Measurements from ENCODE around the gene LRRK2. TPM values are rescaled to one million over a fixed set of nuclear protein-coding genes. Genes with fewer than 3 reads are reported as not detected.

LRRK2 gene
- polyA plus RNA-seq, 1 donor (not counting 4 experiments of a cell fraction or from before 2014, with no cell fraction given): 0.25 TPM

DNA sequence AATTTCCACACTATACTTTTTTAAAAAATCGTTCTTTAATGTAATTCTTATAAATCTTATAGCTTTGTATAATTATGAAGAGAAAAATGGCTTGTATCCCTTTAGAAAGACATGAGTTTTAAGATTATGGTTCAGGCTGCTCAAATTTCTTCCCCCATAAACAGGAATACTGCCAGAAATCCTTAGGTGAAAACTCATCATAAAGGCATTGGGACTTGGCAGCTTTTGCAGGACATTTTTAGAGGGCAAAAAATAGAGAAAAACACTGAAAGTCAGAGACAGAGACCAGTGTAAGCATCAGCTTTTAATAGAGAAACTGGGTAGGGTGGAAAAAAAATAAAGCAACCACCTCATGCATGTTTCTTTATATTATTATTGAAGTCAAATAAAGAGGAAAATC lies 29.1 kb downstream of the LRRK2 start:
- H3K9me1 ChIP-seq (ENCODE audit: control insufficient read depth, extremely low read depth, insufficient read depth, low read length): no peaks in the 10 kb centered on the region
- no peak for DNase-seq (ENCODE audit: low read depth, low spot score)
- no peaks in the 10 kb centered on the region for H3K79me2 ChIP-seq (ENCODE audit: control insufficient read depth, insufficient read depth, low read length)
- no peak overlapping the region for H3K9ac ChIP-seq (ENCODE audit: control insufficient read depth, extremely low read depth, insufficient read depth, low read length)
- H3K4me3 ChIP-seq (ENCODE audit: control insufficient read depth in 2 of 3, extremely low read depth in 1 of 3, insufficient read depth in 2 of 3, low read depth in 1 of 3, low read length in 3 of 3): no peak overlapping the region
- FAIRE-seq: no peak
- no peaks in the 10 kb centered on the region for H4K20me1 ChIP-seq (ENCODE audit: control insufficient read depth, extremely low read depth, insufficient read depth, low read length)
- TF ChIP-seq, protein P1, sequence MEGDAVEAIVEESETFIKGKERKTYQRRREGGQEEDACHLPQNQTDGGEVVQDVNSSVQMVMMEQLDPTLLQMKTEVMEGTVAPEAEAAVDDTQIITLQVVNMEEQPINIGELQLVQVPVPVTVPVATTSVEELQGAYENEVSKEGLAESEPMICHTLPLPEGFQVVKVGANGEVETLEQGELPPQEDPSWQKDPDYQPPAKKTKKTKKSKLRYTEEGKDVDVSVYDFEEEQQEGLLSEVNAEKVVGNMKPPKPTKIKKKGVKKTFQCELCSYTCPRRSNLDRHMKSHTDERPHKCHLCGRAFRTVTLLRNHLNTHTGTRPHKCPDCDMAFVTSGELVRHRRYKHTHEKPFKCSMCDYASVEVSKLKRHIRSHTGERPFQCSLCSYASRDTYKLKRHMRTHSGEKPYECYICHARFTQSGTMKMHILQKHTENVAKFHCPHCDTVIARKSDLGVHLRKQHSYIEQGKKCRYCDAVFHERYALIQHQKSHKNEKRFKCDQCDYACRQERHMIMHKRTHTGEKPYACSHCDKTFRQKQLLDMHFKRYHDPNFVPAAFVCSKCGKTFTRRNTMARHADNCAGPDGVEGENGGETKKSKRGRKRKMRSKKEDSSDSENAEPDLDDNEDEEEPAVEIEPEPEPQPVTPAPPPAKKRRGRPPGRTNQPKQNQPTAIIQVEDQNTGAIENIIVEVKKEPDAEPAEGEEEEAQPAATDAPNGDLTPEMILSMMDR (optimal IDR thresholded peaks at IDR 0.05 in 1 of 3, IDR thresholded peaks at IDR 0.05 in 1 of 3, conservative IDR thresholded peaks at IDR 0.05 in 1 of 3; ENCODE audit: extremely low read depth in 1 of 3, insufficient read depth in 2 of 3, low read length in 3 of 3): no peak
- TF ChIP-seq EZH2 (IDR thresholded peaks at IDR 0.05; ENCODE audit: low read length): no peak
- dilution Hi-C loops (cut with MboI; ENCODE audit: extremely low pct_ligation_motif_present, low sequenced_read_pairs): no loop called here
- H3K9me3 ChIP-seq (ENCODE audit: control insufficient read depth, low read depth, low read length): no peaks in the 10 kb centered on the region
- no peaks in the 10 kb centered on the region for H3K36me3 ChIP-seq (ENCODE audit: control insufficient read depth in 2 of 2, extremely low read depth in 1 of 2, insufficient read depth in 2 of 2, low read length in 2 of 2)
- no peaks in the 10 kb centered on the region for H3K4me1 ChIP-seq (ENCODE audit: control insufficient read depth, extremely low read depth, insufficient read depth, low read length)
- H3K27me3 ChIP-seq (ENCODE audit: control insufficient read depth, extremely low read depth, insufficient read depth, low read length): no peaks in the 10 kb centered on the region
- no peak overlapping the region for H2AFZ ChIP-seq (ENCODE audit: control insufficient read depth, low read length)
- H3K27ac ChIP-seq (ENCODE audit: control insufficient read depth, insufficient read depth, low read length): no peak overlapping the region
- no peak overlapping the region for H3K4me2 ChIP-seq (ENCODE audit: control insufficient read depth, extremely low read depth, insufficient read depth, low read depth, low read length)

DNA sequence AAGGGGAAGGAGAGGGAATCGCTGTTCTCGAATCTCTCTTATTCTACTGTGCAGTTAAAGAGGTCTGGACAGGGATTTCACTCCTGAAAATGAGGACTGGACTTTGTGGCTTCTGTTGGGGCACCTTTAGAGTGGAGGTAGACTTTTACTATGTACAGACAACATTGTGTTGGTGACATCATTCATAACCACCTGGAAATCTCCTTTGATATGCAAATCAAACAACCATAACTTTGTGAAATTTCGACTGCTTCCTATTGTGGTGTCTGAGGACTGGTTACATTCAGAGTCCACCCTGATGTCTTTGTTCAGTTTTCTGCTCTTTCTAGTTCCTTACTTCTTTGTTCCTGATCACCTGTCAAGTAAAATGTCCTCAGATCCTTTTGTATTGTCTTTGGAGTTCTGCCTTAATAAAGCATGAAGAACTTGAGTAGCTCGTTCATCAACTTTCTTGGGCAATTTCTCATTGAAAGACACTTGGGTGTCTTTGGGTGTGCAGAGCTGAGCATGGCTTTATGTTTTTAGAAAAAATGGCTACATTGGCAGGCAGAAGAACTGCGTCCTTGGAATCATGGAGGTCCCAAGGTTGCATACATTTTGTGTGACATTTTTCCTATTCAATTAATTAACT lies 29.8 kb downstream of the LRRK2 start:
- dilution Hi-C loops (cut with MboI; ENCODE audit: extremely low pct_ligation_motif_present, low sequenced_read_pairs): no loop called here
- no peaks in the 10 kb centered on the region for H3K9me1 ChIP-seq (ENCODE audit: control insufficient read depth, extremely low read depth, insufficient read depth, low read length)
- no peaks in the 10 kb centered on the region for H3K4me1 ChIP-seq (ENCODE audit: control insufficient read depth, extremely low read depth, insufficient read depth, low read length)
- DNase-seq (ENCODE audit: low read depth, low spot score): no peak
- H3K36me3 ChIP-seq (ENCODE audit: control insufficient read depth in 2 of 2, extremely low read depth in 1 of 2, insufficient read depth in 2 of 2, low read length in 2 of 2): no peaks in the 10 kb centered on the region
- H2AFZ ChIP-seq (ENCODE audit: control insufficient read depth, low read length): no peak overlapping the region
- H4K20me1 ChIP-seq (ENCODE audit: control insufficient read depth, extremely low read depth, insufficient read depth, low read length): no peaks in the 10 kb centered on the region
- no peak for FAIRE-seq
- no peak overlapping the region for H3K4me3 ChIP-seq (ENCODE audit: control insufficient read depth in 2 of 3, extremely low read depth in 1 of 3, insufficient read depth in 2 of 3, low read depth in 1 of 3, low read length in 3 of 3)
- H3K9ac ChIP-seq (ENCODE audit: control insufficient read depth, extremely low read depth, insufficient read depth, low read length): no peak overlapping the region
- no peaks in the 10 kb centered on the region for H3K27me3 ChIP-seq (ENCODE audit: control insufficient read depth, extremely low read depth, insufficient read depth, low read length)
- TF ChIP-seq EZH2 (IDR thresholded peaks at IDR 0.05; ENCODE audit: low read length): no peak
- TF ChIP-seq, protein P1 (optimal IDR thresholded peaks at IDR 0.05 in 1 of 3, IDR thresholded peaks at IDR 0.05 in 1 of 3, conservative IDR thresholded peaks at IDR 0.05 in 1 of 3; ENCODE audit: extremely low read depth in 1 of 3, insufficient read depth in 2 of 3, low read length in 3 of 3): no peak
- H3K79me2 ChIP-seq (ENCODE audit: control insufficient read depth, insufficient read depth, low read length): no peaks in the 10 kb centered on the region
- no peak overlapping the region for H3K27ac ChIP-seq (ENCODE audit: control insufficient read depth, insufficient read depth, low read length)
- H3K9me3 ChIP-seq (ENCODE audit: control insufficient read depth, low read depth, low read length): no peaks in the 10 kb centered on the region
- H3K4me2 ChIP-seq (ENCODE audit: control insufficient read depth, extremely low read depth, insufficient read depth, low read depth, low read length): no peak overlapping the region

Data from keratinocyte (primary cell).